Ectodermal cell (in vitro differentiated cells): ENCODE data around the gene CACNA1S.

ENCODE experiments used
- H3K27ac ChIP-seq: 2 replicates; pipeline ENCODE4 v1.7.0; 2013; ENCODE audit warnings: mild to moderate bottlenecking, low read depth, low read length; ENCODE audit not compliant: insufficient read depth, poor library complexity, severe bottlenecking
- H3K27me3 ChIP-seq: 2 replicates; pipeline ENCODE4 v1.7.0; 2013; ENCODE audit warnings: mild to moderate bottlenecking, low read length; ENCODE audit not compliant: insufficient read depth, control insufficient read depth, poor library complexity, severe bottlenecking
- H3K36me3 ChIP-seq: one replicate; pipeline ENCODE4 v1.7.0; 2013; ENCODE audit warnings: low read length; ENCODE audit not compliant: control insufficient read depth, insufficient read depth
- H3K4me1 ChIP-seq: one replicate; pipeline ENCODE4 v1.7.0; 2013; ENCODE audit warnings: low read length; ENCODE audit not compliant: control insufficient read depth, insufficient read depth
- H3K4me3 ChIP-seq: 2 replicates; pipeline ENCODE4 v1.7.0; 2013; ENCODE audit warnings: low read depth, low read length, control low read depth; ENCODE audit not compliant: insufficient read depth
- H3K9me3 ChIP-seq: 2 replicates; pipeline ENCODE4 v1.7.0; 2013; ENCODE audit warnings: mild to moderate bottlenecking, low read length, moderate library complexity; ENCODE audit not compliant: control insufficient read depth
- WGBS, 2 experiments: methylation state at CpG; one replicate each; pipeline ENCODE4 v1.1.7; 2013; ENCODE audit warnings: missing lambda C conversion rate in 2 of 2; 5-methylcytosine and 5-hydroxymethylcytosine counted together

CACNA1S gene

DNA sequence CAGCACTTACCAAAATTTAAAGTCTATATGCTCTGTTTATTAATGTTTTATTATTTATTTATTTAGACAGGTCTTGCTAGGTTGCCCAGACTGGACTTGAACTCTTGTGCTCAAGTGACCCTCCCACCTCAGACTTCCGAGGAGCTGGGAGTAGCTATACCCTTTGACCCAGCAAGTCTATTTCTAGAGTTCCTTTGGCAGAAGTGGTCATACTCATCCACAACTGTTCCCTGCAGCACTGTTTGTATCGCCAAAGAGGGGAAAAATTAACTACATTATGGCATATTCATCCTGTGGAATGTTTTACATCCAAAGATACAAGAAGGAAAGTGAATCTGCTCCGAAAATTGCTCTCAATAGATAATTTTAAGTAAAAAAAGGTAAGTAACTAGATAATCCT is 28.5 kb downstream of the CACNA1S start:
- no peaks in the 10 kb centered on the region for H3K9me3 ChIP-seq
- H3K4me1 ChIP-seq: no peaks in the 10 kb centered on the region
- no peaks in the 10 kb centered on the region for H3K27me3 ChIP-seq
- WGBS, 2 experiments: 93 to 96% methylated on average over 2 to 3 of the region's 3 CpGs
- no peaks in the 10 kb centered on the region for H3K36me3 ChIP-seq
- H3K4me3 ChIP-seq: no peak overlapping the region
- no peak overlapping the region for H3K27ac ChIP-seq

DNA sequence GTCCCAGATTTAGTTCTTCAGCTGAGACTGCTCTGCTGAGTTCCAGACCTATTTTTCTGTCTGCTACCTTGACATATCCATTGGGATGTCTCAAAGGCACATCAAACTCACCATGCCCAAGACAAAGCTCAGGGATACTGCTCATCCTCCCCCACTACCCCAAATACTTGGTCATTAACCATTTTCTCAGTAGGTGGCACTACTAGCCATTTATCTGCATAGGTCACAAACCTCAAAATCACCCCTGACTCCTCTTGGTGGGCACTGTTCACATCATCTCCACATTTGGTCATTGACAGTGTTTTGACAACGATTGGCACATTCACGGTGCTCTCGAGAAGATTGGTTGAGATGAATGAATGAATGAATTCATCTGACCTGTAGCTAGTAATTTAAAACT is 32.1 kb downstream of the CACNA1S start:
- no peaks in the 10 kb centered on the region for H3K36me3 ChIP-seq
- no peak overlapping the region for H3K4me3 ChIP-seq
- H3K4me1 ChIP-seq: no peaks in the 10 kb centered on the region
- H3K9me3 ChIP-seq: no peaks in the 10 kb centered on the region
- WGBS, 2 experiments: 95 to 100% methylated on average over 1 to 3 of the region's 3 CpGs
- H3K27ac ChIP-seq: no peak overlapping the region
- no peaks in the 10 kb centered on the region for H3K27me3 ChIP-seq

DNA sequence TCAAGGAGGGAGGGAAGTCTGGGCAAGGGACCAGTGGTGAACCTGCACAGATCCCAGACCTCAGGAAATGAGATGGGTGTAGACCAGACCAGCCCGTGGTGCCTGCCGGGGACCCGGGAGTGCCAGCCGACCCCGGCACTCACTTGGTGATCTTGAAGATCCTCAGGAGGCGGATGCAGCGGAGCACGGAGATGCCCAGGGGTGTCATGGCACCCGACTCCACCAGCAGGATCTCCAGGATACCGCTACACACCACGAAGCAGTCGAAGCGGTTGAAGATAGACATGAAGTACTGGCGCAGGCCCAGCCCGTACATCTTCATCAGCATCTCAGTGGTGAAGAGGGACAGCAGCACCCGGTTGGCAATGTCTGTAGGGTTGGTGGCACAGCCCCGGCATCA is 34.5 kb downstream of the CACNA1S start:
- H3K9me3 ChIP-seq: no peaks in the 10 kb centered on the region
- H3K4me1 ChIP-seq: no peaks in the 10 kb centered on the region
- no peaks in the 10 kb centered on the region for H3K36me3 ChIP-seq
- no peak overlapping the region for H3K4me3 ChIP-seq
- 94 to 95% methylated on average over 17 of the region's 17 CpGs for WGBS, 2 experiments
- H3K27me3 ChIP-seq: no peaks in the 10 kb centered on the region
- no peak overlapping the region for H3K27ac ChIP-seq

DNA sequence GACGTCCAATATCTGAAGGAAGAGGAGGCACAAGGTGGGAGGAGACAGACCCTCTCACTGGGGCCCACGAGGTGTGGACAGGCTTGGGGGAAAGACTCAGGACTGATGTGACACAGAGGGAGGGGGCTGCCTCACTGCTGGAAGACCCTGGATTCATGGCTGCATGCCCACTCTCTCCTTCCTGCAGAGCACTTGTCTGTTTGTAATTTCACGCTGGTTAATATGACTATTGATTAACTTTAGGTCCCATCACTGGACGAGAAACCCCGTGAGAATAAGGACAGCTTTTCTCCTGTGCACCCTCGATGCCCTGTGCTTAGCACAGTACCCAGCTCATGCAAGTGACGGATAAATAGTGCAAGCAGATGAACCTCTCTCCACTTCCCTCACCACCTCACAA is 35.1 kb downstream of the CACNA1S start:
- Histone ChIP-seq H3K27ac (no peak overlapping the region), H3K4me1 (no peaks in the 10 kb centered on the region), H3K9me3 (no peaks in the 10 kb centered on the region), H3K36me3 (no peaks in the 10 kb centered on the region), H3K4me3 (no peak overlapping the region), H3K27me3 (no peaks in the 10 kb centered on the region)
- WGBS, 2 experiments: 91% methylated on average over 7 of the region's 7 CpGs

DNA sequence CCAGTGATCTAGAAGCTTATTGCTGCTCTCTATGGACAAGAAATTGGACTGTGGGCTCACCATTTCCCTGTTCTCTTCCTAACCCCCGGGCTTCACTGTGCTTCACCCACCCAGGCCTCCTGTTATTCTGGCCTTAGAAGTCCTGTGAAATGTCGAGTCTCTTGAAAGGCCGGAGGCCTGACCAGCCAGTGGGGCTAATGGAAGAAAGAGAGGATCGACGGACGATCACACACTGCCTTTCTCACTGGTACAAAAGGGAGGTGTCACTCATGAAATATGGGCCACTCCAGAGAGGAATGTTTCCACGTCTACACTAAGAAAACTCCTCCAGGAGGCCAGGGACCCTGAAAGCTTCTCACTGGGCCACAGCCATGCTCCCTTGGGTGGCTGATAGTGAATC is 36.1 kb downstream of the CACNA1S start:
- no peaks in the 10 kb centered on the region for H3K9me3 ChIP-seq
- no peaks in the 10 kb centered on the region for H3K27me3 ChIP-seq
- WGBS, 2 experiments: 80 to 82% methylated on average over 7 of the region's 7 CpGs
- H3K4me3 ChIP-seq: no peak overlapping the region
- no peaks in the 10 kb centered on the region for H3K4me1 ChIP-seq
- no peak overlapping the region for H3K27ac ChIP-seq
- H3K36me3 ChIP-seq: no peaks in the 10 kb centered on the region

DNA sequence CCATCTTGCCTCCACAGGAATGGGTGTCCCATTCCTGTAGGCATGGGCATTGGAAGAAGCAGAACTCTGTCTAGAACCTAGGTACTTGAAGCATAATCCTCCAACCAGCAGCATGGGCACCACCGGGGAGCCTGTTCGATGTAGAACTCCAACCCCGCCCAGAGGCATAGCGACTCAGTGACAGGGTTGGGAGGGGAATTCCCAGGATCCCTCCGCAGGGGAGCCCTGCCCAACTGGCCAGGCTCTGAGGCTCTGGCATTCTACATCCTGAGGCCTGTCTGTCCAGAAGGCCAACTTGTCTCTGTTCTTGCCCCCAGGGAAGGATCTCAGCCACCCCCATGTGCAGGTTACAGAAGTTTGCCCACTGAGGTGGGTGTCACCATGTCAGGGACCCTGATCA is 38.2 kb downstream of the CACNA1S start:
- Histone ChIP-seq H3K27me3 (no peaks in the 10 kb centered on the region), H3K36me3 (no peaks in the 10 kb centered on the region), H3K4me1 (peaks cover 12% of the 10 kb centered on the region), H3K27ac (no peak overlapping the region), H3K4me3 (no peak overlapping the region), H3K9me3 (no peaks in the 10 kb centered on the region)
- whole genome bisulfite sequencing, 2 experiments: 86 to 88% methylated on average over 5 of the region's 5 CpGs

DNA sequence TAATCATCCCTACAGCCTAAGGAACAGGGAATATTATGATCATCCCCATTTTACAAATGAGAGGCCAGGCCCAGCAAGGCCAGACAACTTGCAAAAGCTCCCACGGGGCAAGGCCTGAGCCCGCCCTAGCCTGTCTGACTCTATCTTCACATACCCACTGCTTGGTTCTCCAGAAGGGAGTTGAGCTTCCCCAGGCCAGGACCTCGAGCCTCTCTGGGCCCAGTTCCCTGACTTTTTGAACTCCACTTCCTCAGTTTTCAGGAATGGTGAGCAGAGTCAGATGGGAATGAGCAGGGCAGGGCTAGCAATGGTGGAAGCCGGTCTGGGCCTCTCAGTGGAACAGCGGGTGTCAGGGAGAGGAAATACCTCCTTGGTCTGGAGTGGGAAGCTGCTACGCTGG is 39.3 kb downstream of the CACNA1S start:
- Histone ChIP-seq H3K36me3 (no peaks in the 10 kb centered on the region), H3K27ac (no peak overlapping the region), H3K4me1 (peaks cover 15% of the 10 kb centered on the region), H3K9me3 (no peaks in the 10 kb centered on the region), H3K27me3 (no peaks in the 10 kb centered on the region), H3K4me3 (no peak overlapping the region)
- WGBS, 2 experiments: 96% methylated on average over 6 of the region's 6 CpGs

DNA sequence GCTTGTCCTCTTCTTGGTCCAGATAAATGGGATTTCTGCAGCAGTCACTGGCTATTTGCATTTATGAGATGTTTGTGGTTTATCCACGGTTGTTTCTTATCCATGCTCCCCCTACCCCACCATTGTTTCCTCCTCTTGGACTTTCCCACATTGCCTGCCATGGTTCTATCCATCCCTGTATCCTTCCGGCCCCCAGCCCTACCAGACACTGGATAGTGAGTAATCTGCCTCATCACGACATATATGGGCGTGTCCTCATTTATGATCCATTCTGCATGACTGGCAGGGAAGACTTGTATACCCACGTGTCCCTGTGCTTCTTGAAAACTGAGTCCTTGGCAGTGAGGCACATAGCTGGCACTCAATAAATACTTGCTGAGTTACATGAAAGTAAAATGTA is 40.1 kb downstream of the CACNA1S start:
- H3K9me3 ChIP-seq: no peaks in the 10 kb centered on the region
- WGBS, 2 experiments: 81 to 82% methylated on average over 5 of the region's 5 CpGs
- H3K4me3 ChIP-seq: no peak overlapping the region
- no peaks in the 10 kb centered on the region for H3K27me3 ChIP-seq
- no peaks in the 10 kb centered on the region for H3K36me3 ChIP-seq
- no peak overlapping the region for H3K27ac ChIP-seq
- peaks cover 15% of the 10 kb centered on the region for H3K4me1 ChIP-seq

DNA sequence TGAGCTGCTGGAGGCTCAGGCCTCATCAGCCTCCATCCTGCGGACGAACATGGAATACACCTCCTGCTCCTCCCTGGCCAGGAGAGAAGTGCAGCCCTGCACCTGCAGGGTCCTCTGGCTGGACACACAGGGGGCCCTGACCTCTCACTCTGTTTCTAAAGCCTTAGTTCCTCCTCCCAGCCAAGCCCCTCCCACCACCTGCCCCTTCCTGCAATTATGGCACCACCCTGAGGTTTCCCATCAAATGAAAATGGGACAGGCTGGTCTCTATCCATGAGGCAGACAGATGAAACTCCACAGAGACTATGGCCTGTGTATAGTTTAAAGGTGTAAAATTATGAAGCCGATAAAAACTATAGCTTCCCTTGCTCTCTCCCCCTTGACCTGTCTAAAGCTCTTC is 42.6 kb downstream of the CACNA1S start:
- Histone ChIP-seq H3K27ac (no peak overlapping the region), H3K36me3 (no peaks in the 10 kb centered on the region), H3K4me1 (peaks cover 15% of the 10 kb centered on the region), H3K9me3 (no peaks in the 10 kb centered on the region), H3K4me3 (no peak overlapping the region), H3K27me3 (no peaks in the 10 kb centered on the region)
- 91 to 94% methylated on average over 3 of the region's 3 CpGs for WGBS, 2 experiments

DNA sequence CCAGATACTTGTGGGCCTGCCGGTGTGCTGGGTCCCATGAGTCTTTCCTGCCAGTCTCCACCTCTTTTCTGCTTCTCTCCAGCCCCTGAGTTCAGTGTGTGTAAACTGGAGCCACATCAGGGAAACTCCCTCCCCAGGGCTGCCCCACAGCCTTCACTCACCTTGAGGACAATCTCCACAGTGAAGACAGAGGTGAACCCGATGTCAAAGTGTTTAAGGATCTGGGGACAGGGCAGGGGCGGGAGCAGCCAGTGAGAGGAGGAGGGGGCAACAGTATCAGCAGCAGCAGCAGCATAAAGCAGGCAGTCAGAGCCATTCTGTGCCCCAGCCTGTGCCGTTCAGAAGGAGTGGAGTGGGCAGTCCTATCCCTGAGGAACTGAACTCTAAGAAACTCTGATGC is 43.2 kb downstream of the CACNA1S start:
- Histone ChIP-seq H3K27me3 (no peaks in the 10 kb centered on the region), H3K4me3 (no peak overlapping the region)

DNA sequence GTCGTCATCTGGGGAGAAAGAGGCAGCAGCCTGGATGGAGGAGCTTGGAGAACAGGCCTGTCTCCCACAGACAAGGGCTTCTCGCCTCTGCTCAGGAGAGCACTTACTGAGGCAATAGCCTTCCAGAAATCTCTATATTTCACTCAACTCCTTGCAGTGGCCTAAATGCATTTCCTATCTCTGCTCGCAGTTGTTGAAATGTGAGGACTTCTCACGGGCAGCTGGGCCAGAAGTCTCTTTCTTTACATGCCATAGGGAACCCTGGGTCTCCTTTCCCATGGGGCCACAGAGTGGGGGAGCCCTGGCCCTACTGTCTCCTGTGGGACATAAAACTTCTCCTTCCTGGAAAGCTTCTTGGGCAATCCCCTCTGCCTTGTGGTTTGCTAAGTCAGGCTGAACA is 45.2 kb downstream of the CACNA1S start:
- WGBS, 2 experiments: 91 to 93% methylated on average over 4 of the region's 4 CpGs
- peaks cover 25% of the 10 kb centered on the region for H3K4me1 ChIP-seq
- H3K4me3 ChIP-seq: no peak overlapping the region
- H3K9me3 ChIP-seq: no peaks in the 10 kb centered on the region
- no peaks in the 10 kb centered on the region for H3K27me3 ChIP-seq
- no peak overlapping the region for H3K27ac ChIP-seq
- no peaks in the 10 kb centered on the region for H3K36me3 ChIP-seq

More for the DNA sequence above, 43.2 kb downstream of the CACNA1S start:
- WGBS, 2 experiments: 72 to 75% methylated on average over 4 of the region's 4 CpGs
- H3K9me3 ChIP-seq: no peaks in the 10 kb centered on the region
- peaks cover 15% of the 10 kb centered on the region for H3K4me1 ChIP-seq
- no peak overlapping the region for H3K27ac ChIP-seq
- H3K36me3 ChIP-seq: no peaks in the 10 kb centered on the region
